DND-41 (cell line): ENCODE measurements around the gene CCDC93.

Experiments
- EZH2 ChIP-seq: IDR thresholded peaks from 3 replicates; pipeline ENCODE4 v1.6.1; 2012; ENCODE audit warnings: borderline replicate concordance, low read depth, mild to moderate bottlenecking, moderate library complexity, low read length, inconsistent platforms; ENCODE audit not compliant: severe bottlenecking
- TF ChIP-seq, protein P1 (sequence below): IDR thresholded peaks from 2 replicates; pipeline ENCODE4 v1.5.1; 2012; ENCODE audit warnings: borderline replicate concordance, low read length, moderate library complexity, mild to moderate bottlenecking; ENCODE audit not compliant: poor library complexity, severe bottlenecking; ENCODE audit errors: extremely low read depth

DNA sequence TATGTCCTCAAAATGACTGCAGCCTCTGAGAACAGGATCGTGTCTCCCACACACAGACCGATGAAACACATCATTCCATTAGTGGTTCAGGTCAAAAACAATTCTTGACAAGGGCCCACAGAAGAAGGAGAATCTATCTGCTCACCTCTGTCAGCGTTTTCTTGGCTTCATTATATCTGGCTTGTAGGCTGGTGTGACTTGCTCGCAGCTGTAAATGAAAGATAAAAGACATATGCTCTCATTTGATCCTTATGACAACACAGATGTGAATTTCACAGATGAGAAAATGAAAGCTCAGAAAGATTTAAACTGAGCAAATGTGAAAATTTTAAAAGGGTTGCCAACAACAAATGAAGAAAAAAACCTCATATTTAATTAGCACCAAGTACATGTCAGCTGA, 61.6 kb downstream of the CCDC93 start:
- TF ChIP-seq, protein P1, sequence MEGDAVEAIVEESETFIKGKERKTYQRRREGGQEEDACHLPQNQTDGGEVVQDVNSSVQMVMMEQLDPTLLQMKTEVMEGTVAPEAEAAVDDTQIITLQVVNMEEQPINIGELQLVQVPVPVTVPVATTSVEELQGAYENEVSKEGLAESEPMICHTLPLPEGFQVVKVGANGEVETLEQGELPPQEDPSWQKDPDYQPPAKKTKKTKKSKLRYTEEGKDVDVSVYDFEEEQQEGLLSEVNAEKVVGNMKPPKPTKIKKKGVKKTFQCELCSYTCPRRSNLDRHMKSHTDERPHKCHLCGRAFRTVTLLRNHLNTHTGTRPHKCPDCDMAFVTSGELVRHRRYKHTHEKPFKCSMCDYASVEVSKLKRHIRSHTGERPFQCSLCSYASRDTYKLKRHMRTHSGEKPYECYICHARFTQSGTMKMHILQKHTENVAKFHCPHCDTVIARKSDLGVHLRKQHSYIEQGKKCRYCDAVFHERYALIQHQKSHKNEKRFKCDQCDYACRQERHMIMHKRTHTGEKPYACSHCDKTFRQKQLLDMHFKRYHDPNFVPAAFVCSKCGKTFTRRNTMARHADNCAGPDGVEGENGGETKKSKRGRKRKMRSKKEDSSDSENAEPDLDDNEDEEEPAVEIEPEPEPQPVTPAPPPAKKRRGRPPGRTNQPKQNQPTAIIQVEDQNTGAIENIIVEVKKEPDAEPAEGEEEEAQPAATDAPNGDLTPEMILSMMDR = no peak
- TF ChIP-seq EZH2 = no peak
